ENCODE data around the gene PRLH. TPM values are rescaled to one million over a fixed set of nuclear protein-coding genes. Genes with fewer than 3 reads are reported as not detected.

PRLH gene
- total RNA-seq, result not detected

GRCh38 chr2:237566401-237567235 lies at the start of gene PRLH:
Gene PRLH, plus strand, starts transcription at chr2:237566574. Its CDS starts 0 bp downstream, at chr2:237566574.
- Histone ChIP-seq H3K9ac (ENCODE audit: low read depth in 2 of 2, low read length in 2 of 2) (no peak within 1 kb of the TSS), H3K27me3 (no peaks in the 10 kb centered on the region), H3K4me1 (no peaks in the 10 kb centered on the region), H3K36me3 (no peaks in the 10 kb centered on the region), H3K9me3 (no peaks in the 10 kb centered on the region), H3K4me3 (no peak within 1 kb of the TSS), H3K27ac (no peak within 1 kb of the TSS)
- intact Hi-C loops (cut with DNase I), result no loop called here
- TF ChIP-seq CTCF (IDR thresholded peaks at IDR 0.05), result no peak
- no peak for DNase-seq

- no peak overlapping the region for H3K4me3 ChIP-seq
- DNase-seq, result no peak
- H3K36me3 ChIP-seq, result no peaks in the 10 kb centered on the region
- H3K27me3 ChIP-seq, result no peaks in the 10 kb centered on the region
- no peaks in the 10 kb centered on the region for H3K9me3 ChIP-seq
- intact Hi-C loops (cut with DNase I), result loop anchor here (10.0 kb wide), 1 partner anchor 228 kb away; no protein-coding TSS in a partner anchor
- TF ChIP-seq CTCF (IDR thresholded peaks at IDR 0.05), result no peak
- H3K27ac ChIP-seq, result no peak overlapping the region
- H3K4me1 ChIP-seq, result no peaks in the 10 kb centered on the region
- H3K9ac ChIP-seq (ENCODE audit: low read depth in 2 of 2, low read length in 2 of 2), result no peak overlapping the region
These were observed 49.2 kb upstream of the PRLH start for GRCh38 chr2:237517163-237517562.

GRCh38 chr2:237517990-237518389 lies 48.4 kb upstream of the PRLH start:
- H3K4me3 ChIP-seq, result no peak overlapping the region

GRCh38 chr2:237519506-237520245 lies 46.7 kb upstream of the PRLH start:
- no peak overlapping the region for H3K9ac ChIP-seq (ENCODE audit: low read depth in 2 of 2, low read length in 2 of 2)
- no peak overlapping the region for H3K27ac ChIP-seq
- no peaks in the 10 kb centered on the region for H3K27me3 ChIP-seq
- no peak for DNase-seq
- H3K36me3 ChIP-seq, result no peaks in the 10 kb centered on the region
- no peak overlapping the region for H3K4me3 ChIP-seq
- H3K9me3 ChIP-seq, result no peaks in the 10 kb centered on the region
- intact Hi-C loops (cut with DNase I), result loop anchor here (10.0 kb wide), 1 partner anchor 225 kb away; no protein-coding TSS in a partner anchor
- H3K4me1 ChIP-seq, result no peaks in the 10 kb centered on the region
- no peak for TF ChIP-seq CTCF (IDR thresholded peaks at IDR 0.05)

More at GRCh38 chr2:237517990-237518389, 48.4 kb upstream of the PRLH start:
- no peaks in the 10 kb centered on the region for H3K4me1 ChIP-seq
- H3K36me3 ChIP-seq, result no peaks in the 10 kb centered on the region
- TF ChIP-seq CTCF (IDR thresholded peaks at IDR 0.05), result no peak
- DNase-seq, result no peak
- intact Hi-C loops (cut with DNase I), result loop anchor here (10.0 kb wide), 1 partner anchor 227 kb away; no protein-coding TSS in a partner anchor
- no peak overlapping the region for H3K9ac ChIP-seq (ENCODE audit: low read depth in 2 of 2, low read length in 2 of 2)
- H3K27ac ChIP-seq, result no peak overlapping the region
- H3K27me3 ChIP-seq, result no peaks in the 10 kb centered on the region
- no peaks in the 10 kb centered on the region for H3K9me3 ChIP-seq

- H3K27ac ChIP-seq, result no peak overlapping the region
- no peaks in the 10 kb centered on the region for H3K36me3 ChIP-seq
- no peaks in the 10 kb centered on the region for H3K4me1 ChIP-seq
- TF ChIP-seq CTCF (IDR thresholded peaks at IDR 0.05), result no peak
- H3K4me3 ChIP-seq, result no peak overlapping the region
- no peaks in the 10 kb centered on the region for H3K27me3 ChIP-seq
- H3K9me3 ChIP-seq, result no peaks in the 10 kb centered on the region
- intact Hi-C loops (cut with DNase I), result no loop called here
- DNase-seq, result no peak
- H3K9ac ChIP-seq (ENCODE audit: low read depth in 2 of 2, low read length in 2 of 2), result no peak overlapping the region
These were observed 46.1 kb upstream of the PRLH start for GRCh38 chr2:237520290-237520689.

Data from colonic mucosa (tissue), 4 donors.